ENCODE results near the gene ATG5. TPM values are rescaled to one million over a fixed set of nuclear protein-coding genes. Genes with fewer than 3 reads are reported as not detected.

The ATG5 gene
- polyA plus RNA-seq, 1 of the 3 experiments (the other 2 are of a cell fraction) = 15.5 TPM

GRCh38 chr6:106185615-106186014 lies 139.9 kb downstream of the ATG5 start:
- DNase-seq = no peak
- Histone ChIP-seq H3K27me3 (ENCODE audit: insufficient read depth) (no peaks in the 10 kb centered on the region), H3K9ac (no peak overlapping the region), H3K79me2 (ENCODE audit: insufficient read depth) (no peaks in the 10 kb centered on the region), H3K4me1 (ENCODE audit: control insufficient read depth in 1 of 2, insufficient read depth in 2 of 2, low read depth in 1 of 2, low read length in 1 of 2) (peaks cover 0 to 21% of the 10 kb centered on the region in 2 experiments; a peak in 2 of 4 replicates), H2AFZ (ENCODE audit: low read depth) (no peak overlapping the region), H3K4me2 (no peak overlapping the region), H3K4me3 (ENCODE audit: low read depth in 2 of 2, low read length in 1 of 2) (no peak overlapping the region), H3K9me3 (no peaks in the 10 kb centered on the region), H3K36me3 (replicated peaks in 1 of 2; ENCODE audit: control insufficient read depth in 1 of 2, insufficient read depth in 2 of 2, low read length in 1 of 2) (peaks cover 8 to 20% of the 10 kb centered on the region in 2 experiments), H3F3A (replicated peaks; ENCODE audit: insufficient read depth) (peaks cover 42% of the 10 kb centered on the region), H3K27ac (ENCODE audit: low read depth in 2 of 2, low read length in 1 of 2) (no peak overlapping the region), H4K20me1 (ENCODE audit: insufficient read depth) (no peaks in the 10 kb centered on the region), H3K9me2 (no peaks in the 10 kb centered on the region)
- TF ChIP-seq REST (IDR thresholded peaks at IDR 0.05; ENCODE audit: low read depth, low read length) (no peak), MEF2A (IDR thresholded peaks at IDR 0.05; ENCODE audit: borderline replicate concordance, low read depth) (no peak), YY1 (IDR thresholded peaks at IDR 0.05; ENCODE audit: low read depth) (no peak), GABPA (IDR thresholded peaks at IDR 0.05; ENCODE audit: low read depth) (no peak), USF1 (IDR thresholded peaks at IDR 0.05; ENCODE audit: borderline replicate concordance, low read depth) (no peak), TAF1 (IDR thresholded peaks at IDR 0.05; ENCODE audit: borderline replicate concordance, low read depth, low read length) (no peak), EP300 (IDR thresholded peaks at IDR 0.05; ENCODE audit: borderline replicate concordance in 1 of 2, low read depth in 1 of 2, low read length in 1 of 2) (no peak)
- ChIA-PET POLR2A (no interaction called here), CTCF (no interaction called here)
- 100% methylated on average over 2 of the region's 2 CpGs for WGBS (ENCODE audit: low lambda C conversion rate)

GRCh38 chr6:106184629-106185028 lies 140.9 kb downstream of the ATG5 start:
- no peaks in the 10 kb centered on the region for H4K20me1 ChIP-seq (ENCODE audit: insufficient read depth)
- H3K4me1 ChIP-seq (ENCODE audit: control insufficient read depth in 1 of 2, insufficient read depth in 2 of 2, low read depth in 1 of 2, low read length in 1 of 2) = peaks cover 0 to 21% of the 10 kb centered on the region in 2 experiments; a peak in 2 of 4 replicates
- no peaks in the 10 kb centered on the region for H3K9me3 ChIP-seq
- H2AFZ ChIP-seq (ENCODE audit: low read depth) = no peak overlapping the region
- H3K9ac ChIP-seq = no peak overlapping the region
- ChIA-PET CTCF (no interaction called here), POLR2A (no interaction called here)
- 95% methylated on average over 3 of the region's 3 CpGs for WGBS (ENCODE audit: low lambda C conversion rate)
- H3K27ac ChIP-seq (ENCODE audit: low read depth in 2 of 2, low read length in 1 of 2) = no peak overlapping the region
- no peaks in the 10 kb centered on the region for H3K79me2 ChIP-seq (ENCODE audit: insufficient read depth)
- no peak overlapping the region for H3K4me3 ChIP-seq (ENCODE audit: low read depth in 2 of 2, low read length in 1 of 2)
- H3K9me2 ChIP-seq = no peaks in the 10 kb centered on the region
- TF ChIP-seq TEAD4 (IDR thresholded peaks at IDR 0.05; ENCODE audit: borderline replicate concordance, insufficient read depth) (no peak), NRF1 (IDR thresholded peaks at IDR 0.05; ENCODE audit: low read depth, low read length) (no peak), FOXM1 (IDR thresholded peaks at IDR 0.05; ENCODE audit: low read depth) (no peak), MAX (IDR thresholded peaks at IDR 0.05; ENCODE audit: low read depth) (no peak), SIN3A (IDR thresholded peaks at IDR 0.05; ENCODE audit: borderline replicate concordance, low read depth, low read length) (no peak), IRF3 (IDR thresholded peaks at IDR 0.05; ENCODE audit: low read depth, low read length) (no peak), TCF12 (IDR thresholded peaks at IDR 0.05) (no peak), ELF1 (IDR thresholded peaks at IDR 0.05) (no peak)
- TF ChIP-seq, protein P1, sequence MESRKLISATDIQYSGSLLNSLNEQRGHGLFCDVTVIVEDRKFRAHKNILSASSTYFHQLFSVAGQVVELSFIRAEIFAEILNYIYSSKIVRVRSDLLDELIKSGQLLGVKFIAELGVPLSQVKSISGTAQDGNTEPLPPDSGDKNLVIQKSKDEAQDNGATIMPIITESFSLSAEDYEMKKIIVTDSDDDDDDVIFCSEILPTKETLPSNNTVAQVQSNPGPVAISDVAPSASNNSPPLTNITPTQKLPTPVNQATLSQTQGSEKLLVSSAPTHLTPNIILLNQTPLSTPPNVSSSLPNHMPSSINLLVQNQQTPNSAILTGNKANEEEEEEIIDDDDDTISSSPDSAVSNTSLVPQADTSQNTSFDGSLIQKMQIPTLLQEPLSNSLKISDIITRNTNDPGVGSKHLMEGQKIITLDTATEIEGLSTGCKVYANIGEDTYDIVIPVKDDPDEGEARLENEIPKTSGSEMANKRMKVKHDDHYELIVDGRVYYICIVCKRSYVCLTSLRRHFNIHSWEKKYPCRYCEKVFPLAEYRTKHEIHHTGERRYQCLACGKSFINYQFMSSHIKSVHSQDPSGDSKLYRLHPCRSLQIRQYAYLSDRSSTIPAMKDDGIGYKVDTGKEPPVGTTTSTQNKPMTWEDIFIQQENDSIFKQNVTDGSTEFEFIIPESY (IDR thresholded peaks at IDR 0.05; ENCODE audit: borderline replicate concordance, low read depth) = no peak
- H3K27me3 ChIP-seq (ENCODE audit: insufficient read depth) = no peaks in the 10 kb centered on the region
- no peak for DNase-seq
- H3K4me2 ChIP-seq = no peak overlapping the region
- peaks cover 8 to 20% of the 10 kb centered on the region in 2 experiments for H3K36me3 ChIP-seq (replicated peaks in 1 of 2; ENCODE audit: control insufficient read depth in 1 of 2, insufficient read depth in 2 of 2, low read length in 1 of 2)
- peaks cover 45% of the 10 kb centered on the region for H3F3A ChIP-seq (replicated peaks; ENCODE audit: insufficient read depth)

Measured in SK-N-SH (cell line).